ENCODE measurements around the gene MTX3. TPM values are rescaled to one million over a fixed set of nuclear protein-coding genes. Genes with fewer than 3 reads are reported as not detected.

The MTX3 gene
- 11.2 and 12.3 TPM in 2 replicates for total RNA-seq

GRCh38 chr5:79990598-79991507, at the start of gene MTX3:
Gene MTX3 (minus strand): TSS chr5:79991262. CDS start chr5:79991238, 24 bp downstream.

GRCh38 chr5:80034962-80035821, 44.1 kb upstream of the MTX3 start, which contains the start of gene THBS4:
Gene THBS4 (plus strand): TSS chr5:80035348. CDS start chr5:80035538, 190 bp downstream.

Other genes starting within 250 kb of the MTX3 start
- 1.7 and 2.3 TPM in 2 replicates for gene THBS4, start 44.1 kb upstream of the MTX3 start, total RNA-seq

Measured in hair follicular keratinocyte (primary cell).